B cell (primary cell): Measurements from ENCODE around the gene CAMTA1.

Source experiments
- CTCF ChIP-seq: fragments of 200-600 bp; IDR thresholded peaks from one replicate; pipeline ENCODE4 v1.8.0; 2022; ENCODE audit warnings: antibody characterized with exemption, mild to moderate bottlenecking
- EZH2 ChIP-seq: IDR thresholded peaks from 2 replicates; pipeline ENCODE4 v1.6.1; 2012; ENCODE audit warnings: borderline replicate concordance, low read depth, mild to moderate bottlenecking, moderate library complexity, low read length; ENCODE audit not compliant: insufficient read depth, poor library complexity, severe bottlenecking

- TF ChIP-seq CTCF (no peak), EZH2 (no peak)
Observed at GRCh38 chr1:7343882-7344281, 558.6 kb downstream of the CAMTA1 start.
